ENCODE results near the gene MYOCD.
A peak's percentile ranks its signal among the peaks of the same experiment; 100 is the strongest.

The MYOCD gene

GRCh38 chr17:12813664-12814063 is 148.0 kb downstream of the MYOCD start:
- DNase-seq (ENCODE audit: extremely low spot score), result no peak
- ChIA-PET POLR2A (no interaction called here), CTCF (no interaction called here)
- TF ChIP-seq CTCF (IDR thresholded peaks at IDR 0.05; ENCODE audit: control extremely low read depth, extremely low read depth, low read depth, missing control alignments), result no peak

GRCh38 chr17:12814718-12815117 is 149.0 kb downstream of the MYOCD start:
- TF ChIP-seq CTCF (IDR thresholded peaks at IDR 0.05; ENCODE audit: control extremely low read depth, extremely low read depth, low read depth, missing control alignments), result no peak
- no peak for DNase-seq (ENCODE audit: extremely low spot score)
- ChIA-PET CTCF (no interaction called here), POLR2A (no interaction called here)

- ChIA-PET CTCF (interaction anchor here (0.9 kb wide), 1 partner anchor 9 kb away, joined by 3 read pairs; no protein-coding TSS in a partner anchor), POLR2A (no interaction called here)
- peak; percentile 60 for DNase-seq (ENCODE audit: extremely low spot score)
- TF ChIP-seq CTCF (IDR thresholded peaks at IDR 0.05; ENCODE audit: control extremely low read depth, extremely low read depth, low read depth, missing control alignments), result no peak
Observed at GRCh38 chr17:12815642-12816141, 150.0 kb downstream of the MYOCD start.
